ENCODE measurements around the gene FKBP14. TPM values are rescaled to one million over a fixed set of nuclear protein-coding genes. Genes with fewer than 3 reads are reported as not detected.
A peak's percentile ranks its signal among the peaks of the same experiment; 100 is the strongest.

Gene FKBP14
- total RNA-seq, 4 donors from 2014 or later = 1.4 to 2.4 (median 1.5) TPM

- TF ChIP-seq POLR2A (IDR thresholded peaks at IDR 0.05) = no peak
- TF ChIP-seq, protein P1, sequence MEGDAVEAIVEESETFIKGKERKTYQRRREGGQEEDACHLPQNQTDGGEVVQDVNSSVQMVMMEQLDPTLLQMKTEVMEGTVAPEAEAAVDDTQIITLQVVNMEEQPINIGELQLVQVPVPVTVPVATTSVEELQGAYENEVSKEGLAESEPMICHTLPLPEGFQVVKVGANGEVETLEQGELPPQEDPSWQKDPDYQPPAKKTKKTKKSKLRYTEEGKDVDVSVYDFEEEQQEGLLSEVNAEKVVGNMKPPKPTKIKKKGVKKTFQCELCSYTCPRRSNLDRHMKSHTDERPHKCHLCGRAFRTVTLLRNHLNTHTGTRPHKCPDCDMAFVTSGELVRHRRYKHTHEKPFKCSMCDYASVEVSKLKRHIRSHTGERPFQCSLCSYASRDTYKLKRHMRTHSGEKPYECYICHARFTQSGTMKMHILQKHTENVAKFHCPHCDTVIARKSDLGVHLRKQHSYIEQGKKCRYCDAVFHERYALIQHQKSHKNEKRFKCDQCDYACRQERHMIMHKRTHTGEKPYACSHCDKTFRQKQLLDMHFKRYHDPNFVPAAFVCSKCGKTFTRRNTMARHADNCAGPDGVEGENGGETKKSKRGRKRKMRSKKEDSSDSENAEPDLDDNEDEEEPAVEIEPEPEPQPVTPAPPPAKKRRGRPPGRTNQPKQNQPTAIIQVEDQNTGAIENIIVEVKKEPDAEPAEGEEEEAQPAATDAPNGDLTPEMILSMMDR (IDR thresholded peaks at IDR 0.05 in 4 of 5, conservative IDR thresholded peaks at IDR 0.05 in 1 of 5) = no peak
- Histone ChIP-seq H3K27ac (no peak overlapping the region), H3K36me3 (no peaks in the 10 kb centered on the region), H3K4me3 (no peak overlapping the region), H3K4me1 (no peaks in the 10 kb centered on the region), H3K9me3 (no peaks in the 10 kb centered on the region), H3K27me3 (peaks cover 13 to 61% (median 33%) of the 10 kb centered on the region in 3 donors)
- intact Hi-C loops (cut with DNase I; ENCODE audit: low total_unique reads) = no loop called here
- ATAC-seq = no peak
- in situ Hi-C loops (cut with MboI; ENCODE audit: low sequenced_read_pairs in 4 of 4) = no loop called here
- DNase-seq = no peak
These were observed 34.6 kb downstream of the FKBP14 start for GRCh38 chr7:29991937-29992336.

DNA sequence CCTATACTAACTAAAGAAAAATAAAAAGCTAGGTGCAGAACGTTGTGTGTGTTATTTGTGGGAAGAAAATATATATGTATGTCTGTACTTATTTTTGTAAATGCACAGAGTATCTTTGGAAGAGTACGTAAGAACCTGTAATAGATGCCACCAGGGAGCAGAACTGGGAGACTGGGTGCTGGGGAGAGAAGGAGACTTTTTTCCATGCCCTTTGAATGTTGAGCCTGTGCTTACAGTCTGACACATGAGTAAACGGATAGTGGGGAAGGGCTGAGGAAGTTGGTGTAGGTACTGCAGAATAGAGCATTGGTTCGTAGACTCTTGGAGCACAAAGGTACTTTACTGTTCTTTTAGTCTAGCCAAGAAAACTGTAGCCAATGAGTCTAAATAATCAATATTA is 35.6 kb downstream of the FKBP14 start:
- TF ChIP-seq, protein P1 (IDR thresholded peaks at IDR 0.05 in 4 of 5, conservative IDR thresholded peaks at IDR 0.05 in 1 of 5) = no peak
- no peak for TF ChIP-seq POLR2A (IDR thresholded peaks at IDR 0.05)
- Histone ChIP-seq H3K4me3 (no peak overlapping the region), H3K4me1 (no peaks in the 10 kb centered on the region), H3K9me3 (no peaks in the 10 kb centered on the region), H3K36me3 (no peaks in the 10 kb centered on the region), H3K27me3 (peaks cover 13 to 61% (median 33%) of the 10 kb centered on the region in 3 donors), H3K27ac (no peak overlapping the region)
- intact Hi-C loops (cut with DNase I; ENCODE audit: low total_unique reads) (no loop called here), in situ Hi-C loops (cut with MboI; ENCODE audit: low sequenced_read_pairs in 4 of 4) (no loop called here)
- no peak for DNase-seq
- ATAC-seq = no peak

DNA sequence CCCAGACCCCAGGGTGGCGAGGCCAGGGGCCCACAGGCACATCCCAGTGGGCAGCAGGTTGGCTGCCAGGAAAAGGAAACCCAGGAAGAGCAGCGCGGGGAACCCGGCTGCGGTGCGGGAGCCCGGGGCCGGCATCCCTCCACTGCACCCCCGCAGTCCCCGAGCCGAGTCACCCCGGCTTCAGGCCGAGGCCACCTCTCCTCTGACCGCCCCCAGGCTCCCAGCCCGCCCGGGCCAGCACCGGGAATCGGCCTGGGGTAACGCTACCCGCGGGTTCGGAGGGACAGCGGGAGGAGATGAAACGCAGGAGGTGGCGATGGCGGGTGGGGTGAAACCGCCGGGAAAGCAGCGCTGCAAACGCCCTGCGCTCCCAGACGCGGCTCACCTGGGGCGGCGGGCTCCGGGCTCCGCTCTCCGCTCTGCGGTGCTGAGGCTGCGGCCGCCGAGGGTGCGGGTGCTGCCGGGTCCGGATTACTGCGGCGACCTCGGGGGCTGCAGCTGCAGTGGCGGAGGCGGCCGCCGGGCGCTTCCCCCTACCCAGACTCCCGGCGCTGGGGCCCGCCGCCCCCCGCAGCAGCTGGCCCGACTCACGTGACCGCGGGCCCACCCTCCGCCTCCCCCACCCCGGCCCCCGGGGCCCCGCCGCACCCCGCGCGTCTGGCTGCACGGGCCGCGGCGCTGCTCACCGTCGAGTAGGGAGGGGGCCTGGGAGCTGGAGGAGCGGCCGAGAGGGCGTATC is 37.1 kb downstream of the FKBP14 start, which contains the start of gene SCRN1:
Gene SCRN1 (minus strand): TSS at position 545 of the 739 bp plus-strand sequence. CDS start 20,734 bp downstream, outside the sequence.
- H3K9me3 ChIP-seq = no peaks in the 10 kb centered on the region
- peak within 1 kb of the TSS; percentile 37 to 61 (median 56) for H3K27ac ChIP-seq
- in situ Hi-C loops (cut with MboI; ENCODE audit: low sequenced_read_pairs in 4 of 4) = no loop called here
- H3K4me1 ChIP-seq = no peaks in the 10 kb centered on the region
- peaks cover 13 to 57% (median 33%) of the 10 kb centered on the region in 3 donors for H3K27me3 ChIP-seq
- DNase-seq (no peak), ATAC-seq (peak; percentile 28 to 45)
- TF ChIP-seq, protein P1 (IDR thresholded peaks at IDR 0.05 in 4 of 5, conservative IDR thresholded peaks at IDR 0.05 in 1 of 5) = no peak
- no peak for TF ChIP-seq POLR2A (IDR thresholded peaks at IDR 0.05)
- peak within 1 kb of the TSS; percentile 66 to 85 (median 71) for H3K4me3 ChIP-seq
- intact Hi-C loops (cut with DNase I; ENCODE audit: low total_unique reads) = no loop called here
- no peaks in the 10 kb centered on the region for H3K36me3 ChIP-seq

GRCh38 chr7:29988424-29989256 is 37.9 kb downstream of the FKBP14 start:
- peaks cover 13 to 49% (median 33%) of the 10 kb centered on the region in 3 donors for H3K27me3 ChIP-seq
- no peak for DNase-seq
- in situ Hi-C loops (cut with MboI; ENCODE audit: low sequenced_read_pairs in 4 of 4) = no loop called here
- H3K9me3 ChIP-seq = no peaks in the 10 kb centered on the region
- TF ChIP-seq, protein P1 (IDR thresholded peaks at IDR 0.05 in 4 of 5, conservative IDR thresholded peaks at IDR 0.05 in 1 of 5) = no peak
- TF ChIP-seq POLR2A (IDR thresholded peaks at IDR 0.05) = no peak
- peak overlapping the region; percentile 37 to 61 (median 56) for H3K27ac ChIP-seq
- no peaks in the 10 kb centered on the region for H3K36me3 ChIP-seq
- no peaks in the 10 kb centered on the region for H3K4me1 ChIP-seq
- ATAC-seq = peak; percentile 43 to 54
- intact Hi-C loops (cut with DNase I; ENCODE audit: low total_unique reads) = no loop called here
- H3K4me3 ChIP-seq = peak overlapping the region; percentile 66 to 85 (median 71)
